ENCODE measurements around the gene BEAN1.

The BEAN1 gene

DNA sequence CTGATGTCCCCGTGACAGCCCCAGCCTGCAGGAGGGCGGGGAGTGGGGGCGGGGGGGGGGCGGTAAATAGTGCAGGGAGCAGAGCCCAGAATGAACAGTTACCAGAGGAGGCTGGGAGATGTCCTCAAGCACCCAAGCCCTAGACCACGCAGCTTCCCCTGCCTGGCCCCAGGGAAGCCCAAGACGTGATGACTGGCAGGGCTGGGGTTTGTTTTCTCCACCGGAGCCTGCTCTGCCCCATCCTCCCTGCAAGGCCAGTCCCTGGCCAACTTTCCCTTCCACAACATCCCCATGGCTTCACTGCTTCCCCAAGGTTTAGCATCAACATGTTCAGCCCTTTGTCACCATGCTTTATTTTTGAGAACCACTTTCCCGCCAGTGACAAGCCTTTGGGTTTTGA, 1.4 kb upstream of the BEAN1 start:
- no peak for ATAC-seq
- no peaks in the 10 kb centered on the region for H3K36me3 Mint-ChIP-seq
- no peaks in the 10 kb centered on the region for H3K9me3 Mint-ChIP-seq
- peaks cover 56% of the 10 kb centered on the region for H3K27me3 Mint-ChIP-seq
- peaks cover 4% of the 10 kb centered on the region for H3K4me1 Mint-ChIP-seq
- no peak overlapping the region for H3K27ac Mint-ChIP-seq
- no peak overlapping the region for H3K4me3 Mint-ChIP-seq

DNA sequence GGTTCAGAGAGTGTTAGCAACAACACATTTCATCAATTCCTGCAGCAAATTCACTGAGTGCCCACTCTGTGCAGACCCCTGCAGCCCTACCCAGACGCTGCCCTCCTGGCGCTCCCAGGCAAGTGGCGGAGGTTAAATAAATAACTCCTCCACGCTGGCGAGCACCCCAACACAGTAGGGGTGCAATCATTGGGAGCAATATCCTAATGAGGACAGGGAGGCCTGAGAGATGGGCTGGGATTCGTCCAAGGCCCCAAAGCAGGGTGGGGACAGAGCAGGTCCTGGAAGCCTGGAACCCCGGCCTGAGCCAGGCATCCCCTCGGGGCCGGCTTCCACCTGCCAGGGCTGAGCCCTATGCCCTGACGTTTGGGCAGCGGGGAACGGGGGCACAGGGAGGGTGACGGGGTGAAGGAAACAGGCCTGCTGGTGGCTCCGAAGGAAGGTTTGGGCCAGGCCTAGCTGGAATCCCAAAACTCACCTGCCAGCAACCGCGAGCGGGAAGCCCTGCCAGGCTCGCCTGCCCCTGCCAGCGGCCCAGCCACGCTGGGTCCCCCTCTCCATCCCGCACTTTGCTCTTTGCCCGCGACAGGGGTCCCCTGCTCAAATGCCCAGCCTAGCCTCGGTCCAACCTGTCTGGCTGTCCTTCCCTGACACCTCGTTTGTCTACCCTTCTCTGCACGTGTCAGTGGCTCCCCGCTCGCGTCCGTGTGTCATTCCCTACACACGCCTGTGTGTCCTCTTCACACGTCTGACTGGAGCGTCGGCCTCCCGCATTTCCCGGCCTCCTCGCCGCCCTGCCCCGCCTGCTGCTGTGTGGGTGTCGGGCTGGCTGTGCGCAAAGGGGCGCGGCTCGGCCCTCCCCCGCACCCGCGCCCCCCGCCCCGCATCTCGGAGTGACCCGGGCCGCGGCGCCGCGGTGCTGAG, 721 bp upstream of the BEAN1 start:
- Mint-ChIP-seq H3K36me3 (no peaks in the 10 kb centered on the region), H3K27ac (no peak overlapping the region), H3K27me3 (peaks cover 63% of the 10 kb centered on the region), H3K4me3 (no peak overlapping the region), H3K9me3 (no peaks in the 10 kb centered on the region), H3K4me1 (peaks cover 4% of the 10 kb centered on the region)
- no peak for ATAC-seq

DNA sequence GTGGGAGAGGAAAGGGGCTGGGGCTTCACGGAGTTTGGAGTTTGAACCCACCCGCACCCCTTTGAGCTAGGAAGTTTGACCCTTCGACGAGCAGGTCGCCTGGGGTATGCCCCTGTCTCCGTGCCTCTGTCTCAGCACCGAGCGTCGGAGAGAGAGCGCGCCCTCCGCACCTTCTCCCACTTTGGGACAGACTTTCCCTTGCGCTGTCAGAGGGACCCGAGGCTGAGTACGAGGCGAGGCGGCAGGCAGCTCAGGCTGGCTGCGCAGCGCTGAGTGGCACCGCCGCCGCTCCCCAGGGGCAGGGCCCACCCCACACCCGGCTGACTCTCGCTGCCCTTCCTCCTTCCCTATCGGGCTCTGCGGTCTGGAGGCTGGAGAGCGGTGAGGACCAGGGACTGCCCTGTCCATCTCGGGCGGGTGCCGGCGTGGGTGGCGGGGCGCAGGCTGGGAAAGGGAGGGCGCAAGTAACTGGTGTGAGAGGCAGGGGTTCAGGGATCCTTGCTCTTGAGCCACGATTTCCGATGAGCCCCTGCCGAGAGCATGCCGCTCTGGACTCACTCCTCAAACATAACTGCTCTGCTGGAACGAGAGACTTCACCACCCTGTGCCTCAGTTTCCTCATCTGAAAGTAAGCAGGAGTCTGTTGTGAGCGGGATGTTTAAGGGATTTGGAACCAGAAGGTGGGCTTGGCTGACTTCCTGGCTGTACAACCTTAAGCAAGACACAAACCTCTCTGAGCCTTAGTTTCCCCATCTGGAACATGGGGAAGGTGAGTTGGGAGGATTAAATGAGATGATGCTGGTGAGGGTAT, 981 bp downstream of the BEAN1 start:
- Mint-ChIP-seq H3K27ac (no peak overlapping the region), H3K9me3 (no peaks in the 10 kb centered on the region), H3K4me1 (peaks cover 4% of the 10 kb centered on the region), H3K27me3 (peaks cover 80% of the 10 kb centered on the region), H3K36me3 (no peaks in the 10 kb centered on the region), H3K4me3 (no peak overlapping the region)
- ATAC-seq, result no peak

DNA sequence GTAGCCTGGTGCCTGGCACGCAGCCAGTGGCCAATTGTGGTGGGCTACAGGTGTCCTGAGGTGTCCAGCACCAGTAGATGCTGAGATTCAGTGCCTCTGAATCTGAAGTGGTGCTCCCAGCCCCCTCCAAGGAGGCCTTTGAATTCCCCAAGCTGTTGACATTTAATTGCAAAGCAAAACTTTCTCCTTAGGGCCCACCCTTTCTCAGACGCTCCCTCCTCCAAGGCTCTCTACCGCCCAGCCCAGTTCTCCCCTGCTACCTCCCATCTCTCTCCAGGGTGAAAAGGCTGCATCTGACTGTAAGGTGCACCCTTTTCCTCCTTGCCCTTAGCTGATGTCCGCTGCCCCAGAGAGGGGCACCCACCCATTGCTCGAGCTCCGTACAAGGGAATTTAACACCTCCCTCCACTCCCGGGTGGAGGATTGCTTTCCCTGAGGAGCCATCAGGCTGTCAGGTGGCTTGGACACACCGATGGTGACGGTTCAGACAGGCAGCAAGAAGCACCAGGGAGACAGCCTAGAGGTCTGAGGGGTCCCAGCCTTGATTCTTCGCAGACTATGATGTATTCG, 1.7 kb downstream of the BEAN1 start:
- Mint-ChIP-seq H3K9me3 (no peaks in the 10 kb centered on the region), H3K4me1 (peaks cover 4% of the 10 kb centered on the region), H3K27ac (no peak overlapping the region), H3K36me3 (no peaks in the 10 kb centered on the region), H3K27me3 (peaks cover 86% of the 10 kb centered on the region), H3K4me3 (no peak overlapping the region)
- ATAC-seq, result no peak

DNA sequence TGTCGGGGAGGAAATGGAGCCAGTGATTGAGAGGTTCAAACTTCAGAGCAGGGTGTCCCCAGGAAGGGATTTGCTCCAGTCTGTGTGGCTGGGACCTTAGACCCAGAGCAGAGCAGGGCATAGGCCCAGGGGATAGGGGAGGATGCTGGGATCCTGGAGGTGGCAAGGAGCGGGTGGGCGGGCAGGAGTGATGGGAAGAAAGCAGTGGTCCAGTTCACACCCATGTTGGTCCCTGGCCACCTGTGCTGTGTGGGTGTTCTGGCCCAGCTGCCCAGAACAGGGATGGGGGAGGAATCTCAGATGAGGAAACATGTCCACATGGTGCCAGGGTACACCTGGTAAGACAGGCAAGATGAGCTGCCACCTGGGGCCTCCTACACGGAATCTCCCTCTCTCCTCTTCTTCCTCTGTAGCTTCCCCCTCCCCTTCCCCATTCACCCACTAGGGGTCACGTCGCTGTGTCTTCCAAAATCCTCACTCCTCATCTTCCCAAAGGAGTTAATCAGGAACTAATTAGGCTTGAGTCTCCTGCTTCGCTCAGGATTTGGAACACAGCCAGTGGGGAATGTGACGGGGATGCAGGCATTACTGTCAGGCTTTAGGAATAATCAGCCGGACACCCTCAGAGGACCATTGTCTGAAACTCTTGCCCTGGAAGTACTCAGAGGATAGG, 2.3 kb downstream of the BEAN1 start:
- no peaks in the 10 kb centered on the region for H3K9me3 Mint-ChIP-seq
- no peaks in the 10 kb centered on the region for H3K36me3 Mint-ChIP-seq
- peaks cover 86% of the 10 kb centered on the region for H3K27me3 Mint-ChIP-seq
- H3K4me3 Mint-ChIP-seq, result no peak overlapping the region
- H3K4me1 Mint-ChIP-seq, result peaks cover 4% of the 10 kb centered on the region
- H3K27ac Mint-ChIP-seq, result no peak overlapping the region
- no peak for ATAC-seq

DNA sequence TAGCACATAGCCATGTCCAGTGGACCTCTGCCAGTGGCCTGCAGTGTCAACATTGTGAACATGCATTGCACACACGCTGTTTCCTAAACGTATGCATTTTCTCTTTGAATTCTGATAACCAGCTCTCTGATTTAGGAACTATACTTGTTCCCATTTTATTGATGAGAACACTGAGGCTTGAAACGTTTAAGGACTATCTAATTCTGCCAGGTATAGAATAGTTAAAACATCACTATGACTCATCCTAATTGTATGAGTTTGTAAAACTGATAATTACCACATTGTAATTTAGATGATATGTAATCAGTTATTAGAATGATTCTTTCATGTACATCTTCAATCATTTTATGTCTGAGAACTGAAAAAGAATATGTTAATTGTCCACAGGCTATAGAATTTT, 3.1 kb downstream of the BEAN1 start:
- Mint-ChIP-seq H3K27ac (no peak overlapping the region), H3K4me3 (no peak overlapping the region), H3K27me3 (peaks cover 86% of the 10 kb centered on the region), H3K36me3 (no peaks in the 10 kb centered on the region), H3K4me1 (peaks cover 4% of the 10 kb centered on the region), H3K9me3 (no peaks in the 10 kb centered on the region)
- no peak for ATAC-seq

DNA sequence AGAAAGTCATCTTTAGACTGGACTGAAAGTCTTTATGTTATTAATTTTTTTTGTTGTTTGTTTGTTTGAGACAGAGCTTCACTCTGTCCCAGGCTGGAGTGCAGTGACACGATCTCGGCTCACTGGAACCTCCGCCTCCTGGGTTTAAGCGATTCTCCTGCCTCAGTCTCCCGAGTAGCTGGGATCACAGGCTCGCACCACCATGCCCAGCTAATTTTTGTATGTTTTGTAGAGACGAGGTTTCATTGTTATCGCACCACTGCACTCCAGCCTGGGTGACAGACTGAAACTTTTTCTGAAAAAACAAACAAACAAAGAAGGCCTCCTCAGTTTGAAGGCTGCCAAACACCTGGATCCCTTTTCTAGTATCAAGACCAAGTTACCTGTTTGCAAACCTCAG, 4.7 kb downstream of the BEAN1 start:
- no peak overlapping the region for H3K27ac Mint-ChIP-seq
- no peak for ATAC-seq
- no peaks in the 10 kb centered on the region for H3K4me1 Mint-ChIP-seq
- no peak overlapping the region for H3K4me3 Mint-ChIP-seq
- peaks cover 76% of the 10 kb centered on the region for H3K27me3 Mint-ChIP-seq
- no peaks in the 10 kb centered on the region for H3K9me3 Mint-ChIP-seq
- no peaks in the 10 kb centered on the region for H3K36me3 Mint-ChIP-seq

DNA sequence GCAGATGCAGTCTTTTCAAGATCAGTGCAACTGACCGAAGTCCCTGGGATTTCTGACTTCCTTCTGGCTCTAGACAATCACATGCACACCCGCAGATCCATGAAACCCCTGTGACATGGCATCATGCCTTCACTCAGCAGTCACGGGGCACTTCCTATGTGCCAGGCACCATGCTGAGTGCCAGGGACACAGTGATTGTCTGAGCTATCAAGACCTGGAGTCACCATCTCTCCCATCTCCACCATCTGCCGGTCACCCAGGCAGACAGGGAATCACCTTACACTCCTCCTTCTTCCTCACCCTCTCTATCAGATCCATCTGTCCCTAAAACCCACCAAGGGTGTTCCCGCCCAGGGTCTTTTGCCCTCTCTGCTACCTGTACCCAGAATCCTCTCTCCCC, 5.3 kb downstream of the BEAN1 start:
- Mint-ChIP-seq H3K36me3 (no peaks in the 10 kb centered on the region), H3K27me3 (peaks cover 76% of the 10 kb centered on the region), H3K9me3 (no peaks in the 10 kb centered on the region), H3K4me1 (no peaks in the 10 kb centered on the region), H3K4me3 (no peak overlapping the region), H3K27ac (no peak overlapping the region)
- ATAC-seq, result no peak

DNA sequence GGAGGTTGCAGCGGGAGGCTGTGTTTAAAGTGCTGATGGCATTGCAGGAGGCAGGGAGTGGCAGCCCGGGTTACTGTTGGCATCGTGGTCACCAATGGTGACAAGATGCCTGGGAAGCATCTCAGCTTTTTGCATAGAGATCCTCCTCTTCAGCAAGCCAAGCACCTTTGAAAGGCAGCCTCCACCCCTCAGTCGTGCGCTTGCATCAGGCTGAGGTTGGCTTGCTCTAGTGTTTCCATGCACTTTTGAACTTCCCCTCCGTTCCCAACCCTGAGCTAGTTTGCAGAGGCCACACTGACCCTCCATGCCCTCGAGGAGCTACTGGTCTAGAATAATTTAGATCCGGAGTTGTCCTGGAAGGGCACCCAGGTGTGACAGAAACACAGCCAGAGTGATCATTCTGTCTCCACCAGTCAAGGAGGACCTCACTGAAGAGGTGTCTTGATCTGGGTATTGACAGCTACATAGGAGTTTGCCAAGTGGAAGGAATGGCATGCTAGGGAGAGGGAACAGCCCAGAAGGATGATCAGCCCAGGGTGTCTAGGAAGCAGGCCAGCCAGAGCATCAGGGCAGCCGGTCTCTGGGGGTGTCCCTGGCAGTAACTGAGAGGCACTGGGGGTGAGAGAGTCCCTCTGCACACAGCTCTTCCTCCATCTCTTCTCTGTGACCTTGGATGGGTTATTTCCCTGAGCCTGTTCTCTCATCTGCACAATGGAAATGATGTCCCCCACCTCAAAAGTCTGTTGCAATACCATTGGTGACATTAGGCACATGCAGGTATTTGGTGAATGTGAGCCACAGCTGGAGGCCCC, 7.7 kb downstream of the BEAN1 start:
- no peaks in the 10 kb centered on the region for H3K4me1 Mint-ChIP-seq
- ATAC-seq, result no peak
- no peak overlapping the region for H3K4me3 Mint-ChIP-seq
- H3K27ac Mint-ChIP-seq, result no peak overlapping the region
- H3K36me3 Mint-ChIP-seq, result no peaks in the 10 kb centered on the region
- H3K9me3 Mint-ChIP-seq, result no peaks in the 10 kb centered on the region
- H3K27me3 Mint-ChIP-seq, result peaks cover 83% of the 10 kb centered on the region

DNA sequence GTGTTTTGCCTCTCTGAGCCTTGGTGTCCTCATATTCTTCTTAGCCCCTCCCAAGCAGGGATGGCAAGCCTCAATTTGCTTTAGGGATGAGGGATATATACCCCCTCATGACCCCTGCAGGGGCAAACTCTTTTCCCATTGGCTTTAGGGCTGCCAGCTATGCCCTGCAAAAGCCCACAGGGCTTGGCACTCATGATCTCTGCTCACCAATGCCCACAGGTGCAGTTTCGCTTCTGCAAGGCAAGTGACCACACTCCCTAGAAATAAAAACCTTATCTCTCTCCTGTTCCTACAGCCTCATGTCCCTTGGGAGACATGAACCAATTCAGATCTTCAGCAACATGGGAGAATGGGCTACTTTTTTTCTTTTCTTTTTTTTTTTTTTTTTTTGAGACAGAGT, 8.8 kb downstream of the BEAN1 start:
- Mint-ChIP-seq H3K27me3 (peaks cover 85% of the 10 kb centered on the region), H3K9me3 (no peaks in the 10 kb centered on the region), H3K36me3 (no peaks in the 10 kb centered on the region), H3K27ac (no peak overlapping the region), H3K4me3 (no peak overlapping the region), H3K4me1 (no peaks in the 10 kb centered on the region)
- ATAC-seq, result no peak

DNA sequence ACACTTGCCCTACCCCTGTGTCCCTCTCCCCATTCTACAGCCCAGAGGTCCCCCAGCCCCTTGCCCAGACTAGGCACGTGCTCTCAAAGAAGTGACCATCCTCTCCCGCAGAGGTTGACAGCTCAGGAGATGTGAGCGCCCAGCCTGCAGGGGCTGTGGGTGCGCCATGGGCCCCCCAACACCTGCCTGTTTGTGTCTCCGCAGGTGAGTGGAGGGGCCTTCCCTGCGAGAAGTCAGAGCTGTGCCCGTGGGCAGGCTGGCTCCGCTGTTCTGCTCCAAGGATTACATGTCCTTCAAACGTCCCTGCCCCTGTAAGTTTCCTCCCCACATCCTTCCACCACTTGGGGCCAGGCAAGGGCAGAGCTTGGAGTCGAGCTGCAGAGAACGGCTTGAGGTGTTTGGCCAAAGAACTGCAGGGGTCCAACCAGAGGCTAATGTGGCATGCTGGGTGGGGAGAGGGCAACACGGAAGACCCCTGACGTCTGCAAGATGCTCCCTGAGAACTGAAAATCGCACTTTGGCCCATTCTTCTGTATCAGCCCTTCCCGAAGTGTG, 10.4 kb downstream of the BEAN1 start:
- H3K27ac Mint-ChIP-seq, result no peak overlapping the region
- H3K27me3 Mint-ChIP-seq, result peaks cover 73% of the 10 kb centered on the region
- H3K36me3 Mint-ChIP-seq, result no peaks in the 10 kb centered on the region
- no peaks in the 10 kb centered on the region for H3K9me3 Mint-ChIP-seq
- ATAC-seq, result no peak
- H3K4me3 Mint-ChIP-seq, result no peak overlapping the region
- no peaks in the 10 kb centered on the region for H3K4me1 Mint-ChIP-seq

DNA sequence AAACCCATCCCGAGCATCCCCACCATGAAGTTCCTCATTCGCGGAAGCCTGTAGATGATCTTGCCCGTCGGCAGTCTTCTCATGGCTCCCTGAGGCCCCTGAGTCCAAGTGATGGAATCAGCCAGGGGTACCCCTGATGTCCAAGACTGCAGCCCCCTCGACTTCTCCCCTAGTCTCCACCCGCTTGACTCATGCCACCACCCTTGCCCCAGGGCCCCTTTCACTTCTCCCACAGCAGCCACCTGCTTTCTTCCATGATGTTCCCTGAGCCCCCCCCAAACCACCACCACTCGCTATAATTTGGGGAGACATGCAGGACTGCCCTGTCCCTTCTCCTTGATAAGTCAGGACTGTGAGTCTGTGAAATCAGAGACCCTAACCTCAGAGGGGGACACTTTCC, 11.4 kb downstream of the BEAN1 start:
- Mint-ChIP-seq H3K27me3 (peaks cover 63% of the 10 kb centered on the region), H3K4me3 (no peak overlapping the region), H3K27ac (no peak overlapping the region), H3K4me1 (no peaks in the 10 kb centered on the region), H3K36me3 (no peaks in the 10 kb centered on the region), H3K9me3 (no peaks in the 10 kb centered on the region)
- ATAC-seq, result no peak

DNA sequence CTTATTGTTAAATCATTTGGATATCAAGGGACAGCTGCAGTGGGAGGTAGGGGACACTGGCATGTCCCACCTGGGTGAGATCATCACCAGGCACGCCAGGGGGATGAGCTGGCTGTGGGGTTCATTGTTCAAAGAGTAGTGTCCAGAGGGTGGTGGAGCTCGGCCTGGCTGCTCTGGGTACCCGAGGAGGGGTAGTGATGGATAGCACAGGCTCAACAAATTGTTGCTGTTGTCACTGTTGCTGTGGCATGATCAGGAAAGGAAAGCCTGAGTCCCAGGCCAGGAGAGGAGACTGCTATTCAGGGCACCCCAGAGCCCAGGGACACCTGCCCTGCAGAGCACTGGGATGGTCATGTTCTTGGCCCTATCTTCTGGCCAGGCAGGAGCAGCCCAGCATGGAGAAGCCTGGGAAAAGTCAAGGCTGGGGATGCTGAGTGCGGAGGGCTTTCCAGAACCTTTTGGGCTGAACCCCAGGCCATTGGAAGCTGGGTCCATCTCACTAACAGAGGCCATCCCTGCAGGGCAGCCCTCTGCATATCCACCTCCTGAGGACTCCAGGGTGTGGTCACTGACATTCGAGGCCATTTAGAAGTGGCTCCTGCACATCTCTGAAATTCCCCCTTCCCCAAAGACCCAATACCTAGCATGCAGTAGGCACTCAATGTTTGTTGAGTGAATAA, 12.1 kb downstream of the BEAN1 start:
- no peak overlapping the region for H3K4me3 Mint-ChIP-seq
- peaks cover 63% of the 10 kb centered on the region for H3K27me3 Mint-ChIP-seq
- H3K27ac Mint-ChIP-seq, result no peak overlapping the region
- ATAC-seq, result no peak
- H3K4me1 Mint-ChIP-seq, result no peaks in the 10 kb centered on the region
- H3K36me3 Mint-ChIP-seq, result no peaks in the 10 kb centered on the region
- no peaks in the 10 kb centered on the region for H3K9me3 Mint-ChIP-seq

DNA sequence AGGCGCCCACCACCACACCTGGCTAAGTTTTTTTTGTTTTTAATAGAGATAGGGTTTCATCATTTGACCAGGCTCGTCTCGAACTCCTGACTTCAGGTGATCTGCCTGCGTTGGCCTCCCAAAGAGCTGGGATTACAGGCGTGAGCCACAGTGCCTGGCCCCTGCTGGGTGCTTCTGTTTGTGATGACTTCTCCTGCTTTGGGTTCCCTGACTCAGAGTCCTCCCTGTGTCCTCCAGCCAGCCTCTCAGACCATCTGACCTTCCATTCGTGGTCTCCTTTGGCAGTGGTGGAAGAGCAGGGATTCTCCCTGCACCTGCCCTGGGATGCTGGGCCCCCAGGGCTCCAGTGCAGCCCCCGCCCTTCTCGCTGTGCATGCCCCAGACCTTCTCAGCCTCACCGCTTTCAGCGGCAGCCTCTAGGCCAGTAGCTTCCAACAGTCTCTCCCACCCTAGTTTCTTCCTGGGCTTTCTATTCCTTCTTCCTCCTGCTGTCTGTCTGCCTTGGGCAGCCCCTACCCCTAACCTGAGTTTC, 13.2 kb downstream of the BEAN1 start:
- Mint-ChIP-seq H3K27ac (no peak overlapping the region), H3K27me3 (peaks cover 61% of the 10 kb centered on the region), H3K4me1 (no peaks in the 10 kb centered on the region), H3K36me3 (no peaks in the 10 kb centered on the region), H3K9me3 (no peaks in the 10 kb centered on the region), H3K4me3 (no peak overlapping the region)
- no peak for ATAC-seq
